ENCODE results near the gene HADHB. TPM values are rescaled to one million over a fixed set of nuclear protein-coding genes. Genes with fewer than 3 reads are reported as not detected.

Gene HADHB
- total and polyA plus RNA-seq, 10 of the 15 experiments (the other 5 are each of a cell fraction or from before 2014, with no cell fraction given): 53.7 to 145 (median 85.5) TPM

- H4K20me1 ChIP-seq (ENCODE audit: control insufficient read depth, insufficient read depth): no peaks in the 10 kb centered on the region
- ChIA-PET RAD21 (ENCODE audit: unreplicated experiment) (no interaction called here), POLR2A (no interaction called here), SMC1A (ENCODE audit: uncharacterized antibody, unreplicated experiment) (interaction anchor here (0.6 kb wide), 1 partner anchor 11 kb away, joined by 3 read pairs; no protein-coding TSS in a partner anchor), CTCF (interaction anchor here (1.9 kb wide), 1 partner anchor 11 kb away, joined by 6 read pairs; no protein-coding TSS in a partner anchor)
- H3K4me3 ChIP-seq: no peak overlapping the region
- FAIRE-seq (no peak), DNase-seq (ENCODE audit: low read depth, low spot score) (no peak), ATAC-seq (no peak)
- over 99% methylated on average over 6 of the region's 6 CpGs for WGBS (ENCODE audit: insufficient coverage, insufficient replicate concordance, low lambda C conversion rate, missing lambda C conversion rate)
- H3K4me1 ChIP-seq (ENCODE audit: control insufficient read depth, insufficient read depth, low read length): no peaks in the 10 kb centered on the region
- in situ Hi-C loops (cut with MboI) (no loop called here), intact Hi-C loops (cut with micrococcal nuclease; ENCODE audit: unreplicated experiment) (no loop called here)
- TF ChIP-seq CBX5 (IDR thresholded peaks at IDR 0.05; ENCODE audit: low read depth) (peak; percentile 98), ZZZ3 (IDR thresholded peaks at IDR 0.05; ENCODE audit: control insufficient read depth, insufficient read length, low read depth) (no peak), BRCA1 (IDR thresholded peaks at IDR 0.05; ENCODE audit: low read depth, low read length) (no peak), TCF12 (IDR thresholded peaks at IDR 0.05; ENCODE audit: low read depth, low read length) (no peak), CREB1 (IDR thresholded peaks at IDR 0.05; ENCODE audit: low read depth) (no peak), TBL1XR1 (IDR thresholded peaks at IDR 0.05; ENCODE audit: low read depth, low read length) (no peak), DPF2 (IDR thresholded peaks at IDR 0.05) (no peak)
- no peaks in the 10 kb centered on the region; the same call in 2 of the 3 replicates for H3K9me3 ChIP-seq (replicated peaks; ENCODE audit: control insufficient read depth, insufficient read depth, low read length)
- no peak overlapping the region for H2AFZ ChIP-seq (ENCODE audit: control insufficient read depth, low read depth, low read length)
- no peak overlapping the region for H3K9ac ChIP-seq (ENCODE audit: control insufficient read depth, insufficient read depth, low read length)
- no peaks in the 10 kb centered on the region for H3K27me3 ChIP-seq (replicated peaks in 1 of 2; ENCODE audit: control insufficient read depth in 2 of 2, insufficient read depth in 2 of 2, low read length in 1 of 2)
- peaks cover 1 to 7% of the 10 kb centered on the region in 2 experiments; a peak in 2 of 4 replicates for H3K36me3 ChIP-seq (ENCODE audit: control insufficient read depth in 2 of 2, insufficient read depth in 2 of 2, low read length in 1 of 2)
- H3K4me2 ChIP-seq (ENCODE audit: control insufficient read depth, insufficient read depth): no peak overlapping the region
- no TSS peak for BruUV-seq (replicated peaks)
- no peaks in the 10 kb centered on the region for H3K79me2 ChIP-seq (ENCODE audit: control insufficient read depth, insufficient read depth, low read length)
- no peak overlapping the region for H3K27ac ChIP-seq (ENCODE audit: control insufficient read depth, insufficient read depth)
Observed at GRCh38 chr2:26217720-26218119, 27.0 kb upstream of the HADHB start.

GRCh38 chr2:26223018-26223417 lies 21.7 kb upstream of the HADHB start:
- in situ Hi-C loops (cut with MboI): no loop called here
- H3K4me3 ChIP-seq: no peak overlapping the region
- ATAC-seq (no peak), DNase-seq (ENCODE audit: low read depth, low spot score) (no peak), FAIRE-seq (no peak)
- no peak overlapping the region for H3K4me2 ChIP-seq (ENCODE audit: control insufficient read depth, insufficient read depth)
- intact Hi-C loops (cut with micrococcal nuclease; ENCODE audit: unreplicated experiment): no loop called here
- H3K9ac ChIP-seq (ENCODE audit: control insufficient read depth, insufficient read depth, low read length): no peak overlapping the region
- no peak overlapping the region for H2AFZ ChIP-seq (ENCODE audit: control insufficient read depth, low read depth, low read length)
- WGBS (ENCODE audit: insufficient coverage, insufficient replicate concordance, low lambda C conversion rate, missing lambda C conversion rate): 96% methylated on average over 1 of the region's 1 CpG
- H3K79me2 ChIP-seq (ENCODE audit: control insufficient read depth, insufficient read depth, low read length): no peaks in the 10 kb centered on the region
- BruUV-seq (replicated peaks): no TSS peak
- H4K20me1 ChIP-seq (ENCODE audit: control insufficient read depth, insufficient read depth): no peaks in the 10 kb centered on the region
- ChIA-PET RAD21 (ENCODE audit: unreplicated experiment) (no interaction called here), CTCF (no interaction called here), POLR2A (no interaction called here), SMC1A (ENCODE audit: uncharacterized antibody, unreplicated experiment) (interaction anchor here (0.6 kb wide), 1 partner anchor 1637 kb away, joined by 3 read pairs; no protein-coding TSS in a partner anchor)
- H3K36me3 ChIP-seq (ENCODE audit: control insufficient read depth in 2 of 2, insufficient read depth in 2 of 2, low read length in 1 of 2): peaks cover 0 to 15% of the 10 kb centered on the region in 2 experiments; a peak in 3 of 4 replicates
- no peaks in the 10 kb centered on the region for H3K4me1 ChIP-seq (ENCODE audit: control insufficient read depth, insufficient read depth, low read length)
- no peak overlapping the region for H3K27ac ChIP-seq (ENCODE audit: control insufficient read depth, insufficient read depth)
- no peaks in the 10 kb centered on the region for H3K27me3 ChIP-seq (replicated peaks in 1 of 2; ENCODE audit: control insufficient read depth in 2 of 2, insufficient read depth in 2 of 2, low read length in 1 of 2)
- peaks cover 2% of the 10 kb centered on the region; the same call in 2 of the 3 replicates for H3K9me3 ChIP-seq (replicated peaks; ENCODE audit: control insufficient read depth, insufficient read depth, low read length)
- TF ChIP-seq CHD4 (IDR thresholded peaks at IDR 0.05) (no peak), ZSCAN29 (IDR thresholded peaks at IDR 0.05) (no peak), SUZ12 (IDR thresholded peaks at IDR 0.05; ENCODE audit: unreplicated experiment) (no peak), CBX3 (IDR thresholded peaks at IDR 0.05; ENCODE audit: borderline replicate concordance, low read depth) (no peak), JUNB (IDR thresholded peaks at IDR 0.05) (no peak), SIX5 (IDR thresholded peaks at IDR 0.05; ENCODE audit: low read depth, low read length, severe bottlenecking) (no peak), SREBF1 (IDR thresholded peaks at IDR 0.05; ENCODE audit: low read length) (no peak), ZBED1 (IDR thresholded peaks at IDR 0.05; ENCODE audit: borderline replicate concordance) (no peak), EZH2 (IDR thresholded peaks at IDR 0.05; ENCODE audit: borderline replicate concordance, control insufficient read depth, low read depth, low read length) (no peak), HDAC2 (IDR thresholded peaks at IDR 0.05) (no peak), SRF (IDR thresholded peaks at IDR 0.05; ENCODE audit: low read depth in 2 of 2, low read length in 2 of 2) (no peak), PAX5 (IDR thresholded peaks at IDR 0.05; ENCODE audit: borderline replicate concordance, low read depth, low read length) (no peak), EP300 (IDR thresholded peaks at IDR 0.05; ENCODE audit: borderline replicate concordance in 1 of 2, control insufficient read depth in 1 of 2, low read depth in 2 of 2, low read length in 2 of 2) (no peak)
